ENCODE measurements around the gene CYP2C19. TPM values are rescaled to one million over a fixed set of nuclear protein-coding genes. Genes with fewer than 3 reads are reported as not detected.

CYP2C19 gene
- polyA plus RNA-seq, 2 donors = 0.35 to 3.0 TPM

Other genes with a start within 250 kb of the CYP2C19 start
- gene HELLS, start 216.9 kb upstream of the CYP2C19 start, polyA plus RNA-seq = 10 to 100 TPM in 1 of 2 donors, 1 to 10 TPM in 1; 6.3 to 12.0 TPM
- gene CYP2C18, start 79.0 kb upstream of the CYP2C19 start, polyA plus RNA-seq = 10 to 100 TPM; 17.3 to 28.0 TPM
- gene CYP2C9, start 176.0 kb downstream of the CYP2C19 start, polyA plus RNA-seq = 1 to 10 TPM; 2.6 to 8.7 TPM

Data from esophagus (tissue), 2 donors.